Gastroesophageal sphincter (tissue), 3 donors: ENCODE measurements around the gene P2RY11.

ENCODE experiments used
- CTCF ChIP-seq, 4 experiments: fragments of 200-600 bp in 2 of 4; fragments of 450-650 bp in 2 of 4; sonication (generic) in 1 of 4; IDR thresholded peaks; one replicate each; pipeline ENCODE4 v1.5.1; 2017 to 2019; ENCODE audit warnings: antibody characterized with exemption in 4 of 4, mild to moderate bottlenecking in 2 of 4, moderate library complexity in 2 of 4
- POLR2AphosphoS5 ChIP-seq: sonication (generic); formaldehyde crosslinking; IDR thresholded peaks from one replicate; pipeline ENCODE4 v1.6.1; 2017; ENCODE audit warnings: antibody characterized with exemption

- TF ChIP-seq POLR2AphosphoS5 (no peak), CTCF (IDR thresholded peaks at IDR 0.05) (no peak)
These were observed 11.2 kb upstream of the P2RY11 start for GRCh38 chr19:10100163-10100785.
